Measurements from ENCODE around the gene BBS9.

- TF ChIP-seq TAF1 (conservative IDR thresholded peaks at IDR 0.05) (no peak), CTCF (IDR thresholded peaks at IDR 0.05; ENCODE audit: low read depth, low read length, missing input control) (no peak)
Measured at GRCh38 chr7:33640741-33641140, 511.4 kb downstream of the BBS9 start.
